NCI-H2227 treated with DMSO at 0.1 percent for 48 hours (cell line): ENCODE measurements around the gene KLF15.

Experiments
- DNase-seq: peaks from one replicate; lab custom pipeline; 2025; lab: John Stamatoyannopoulos, UW

KLF15 gene

GRCh38 chr3:126360714-126361060 lies 3.5 kb upstream of the KLF15 start:
- DNase-seq: no peak

GRCh38 chr3:126360046-126360713 lies 3.0 kb upstream of the KLF15 start:
- DNase-seq: no peak

GRCh38 chr3:126358816-126359181 lies 1.6 kb upstream of the KLF15 start:
- DNase-seq: no peak

- peak; percentile 21 for DNase-seq
Measured at GRCh38 chr3:126358038-126358815, 1.0 kb upstream of the KLF15 start.

GRCh38 chr3:126356373-126357264 lies 589 bp downstream of the KLF15 start:
- no peak for DNase-seq

GRCh38 chr3:126355777-126356372 lies 1.3 kb downstream of the KLF15 start:
- DNase-seq: peak; percentile 40

GRCh38 chr3:126355251-126355650 lies 2.0 kb downstream of the KLF15 start:
- DNase-seq: no peak

GRCh38 chr3:126354776-126355175 lies 2.4 kb downstream of the KLF15 start:
- no peak for DNase-seq

- no peak for DNase-seq
Measured at GRCh38 chr3:126353694-126354321, 3.4 kb downstream of the KLF15 start.

GRCh38 chr3:126352476-126353454 lies 4.4 kb downstream of the KLF15 start:
- no peak for DNase-seq

- no peak for DNase-seq
Measured at GRCh38 chr3:126351771-126352475, 5.3 kb downstream of the KLF15 start.

- no peak for DNase-seq
Measured at GRCh38 chr3:126351086-126351770, 6.0 kb downstream of the KLF15 start.

GRCh38 chr3:126350502-126351085 lies 6.6 kb downstream of the KLF15 start:
- DNase-seq: no peak

GRCh38 chr3:126349611-126350501 lies 7.4 kb downstream of the KLF15 start:
- no peak for DNase-seq

GRCh38 chr3:126349071-126349470 lies 8.1 kb downstream of the KLF15 start:
- no peak for DNase-seq

GRCh38 chr3:126348308-126348920 lies 8.8 kb downstream of the KLF15 start:
- DNase-seq: no peak

- DNase-seq: no peak
Measured at GRCh38 chr3:126347543-126348161, 9.6 kb downstream of the KLF15 start.
